SHP77 treated with DMSO at 0.1 percent for 48 hours (cell line): ENCODE results near the gene LHFPL4.
A peak's percentile ranks its signal among the peaks of the same experiment; 100 is the strongest.
"Not testable (repeated sequence)": the region's sequence is repeated elsewhere in the genome, so short reads cannot be mapped to it uniquely, and the experiment has no call there.

Experiments used
- DNase-seq: peaks from one replicate; lab custom pipeline; 2025; lab: John Stamatoyannopoulos, UW

LHFPL4 gene

GRCh38 chr3:9536212-9536611 lies 17.4 kb downstream of the LHFPL4 start:
- DNase-seq: no peak

GRCh38 chr3:9534429-9534828 lies 19.2 kb downstream of the LHFPL4 start:
- no peak for DNase-seq

GRCh38 chr3:9525078-9525477 lies 28.5 kb downstream of the LHFPL4 start:
- no peak for DNase-seq

GRCh38 chr3:9514956-9515355 lies 38.7 kb downstream of the LHFPL4 start:
- DNase-seq: no peak

- DNase-seq: no peak
Observed at GRCh38 chr3:9514306-9514705, 39.3 kb downstream of the LHFPL4 start.

GRCh38 chr3:9512456-9513045 lies 41.1 kb downstream of the LHFPL4 start:
- DNase-seq: no peak

GRCh38 chr3:9508781-9509180 lies 44.8 kb downstream of the LHFPL4 start:
- DNase-seq: no peak

- DNase-seq: no peak
Observed at GRCh38 chr3:9507586-9508578, 45.7 kb downstream of the LHFPL4 start.

- DNase-seq: peak; percentile 37
Observed at GRCh38 chr3:9503283-9503682, 50.3 kb downstream of the LHFPL4 start.

- DNase-seq: no peak
Observed at GRCh38 chr3:9501226-9501625, 52.4 kb downstream of the LHFPL4 start.

GRCh38 chr3:9500108-9501050 lies 53.2 kb downstream of the LHFPL4 start:
- DNase-seq: peak; percentile 2

GRCh38 chr3:9499455-9500107 lies 54.0 kb downstream of the LHFPL4 start:
- no peak for DNase-seq

- no peak for DNase-seq
Observed at GRCh38 chr3:9498781-9499180, 54.8 kb downstream of the LHFPL4 start.

- no peak for DNase-seq
Observed at GRCh38 chr3:9497821-9498565, 55.6 kb downstream of the LHFPL4 start.

GRCh38 chr3:9496893-9497292 lies 56.7 kb downstream of the LHFPL4 start:
- no peak for DNase-seq

GRCh38 chr3:9494036-9494435 lies 59.6 kb downstream of the LHFPL4 start:
- not testable (repeated sequence) for DNase-seq

- DNase-seq: no peak
Observed at GRCh38 chr3:9491506-9491905, 62.1 kb downstream of the LHFPL4 start.

GRCh38 chr3:9485248-9485647 lies 68.4 kb downstream of the LHFPL4 start:
- no peak for DNase-seq

GRCh38 chr3:9480265-9480664 lies 73.4 kb downstream of the LHFPL4 start:
- DNase-seq: no peak

GRCh38 chr3:9476935-9477334 lies 76.7 kb downstream of the LHFPL4 start:
- DNase-seq: no peak

- no peak for DNase-seq
Observed at GRCh38 chr3:9474482-9474881, 79.1 kb downstream of the LHFPL4 start.
